Measurements from ENCODE around the gene RNF14.
"Not testable (repeated sequence)": the region's sequence is repeated elsewhere in the genome, so short reads cannot be mapped to it uniquely, and the experiment has no call there.

Gene RNF14, protein sequence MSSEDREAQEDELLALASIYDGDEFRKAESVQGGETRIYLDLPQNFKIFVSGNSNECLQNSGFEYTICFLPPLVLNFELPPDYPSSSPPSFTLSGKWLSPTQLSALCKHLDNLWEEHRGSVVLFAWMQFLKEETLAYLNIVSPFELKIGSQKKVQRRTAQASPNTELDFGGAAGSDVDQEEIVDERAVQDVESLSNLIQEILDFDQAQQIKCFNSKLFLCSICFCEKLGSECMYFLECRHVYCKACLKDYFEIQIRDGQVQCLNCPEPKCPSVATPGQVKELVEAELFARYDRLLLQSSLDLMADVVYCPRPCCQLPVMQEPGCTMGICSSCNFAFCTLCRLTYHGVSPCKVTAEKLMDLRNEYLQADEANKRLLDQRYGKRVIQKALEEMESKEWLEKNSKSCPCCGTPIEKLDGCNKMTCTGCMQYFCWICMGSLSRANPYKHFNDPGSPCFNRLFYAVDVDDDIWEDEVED

DNA sequence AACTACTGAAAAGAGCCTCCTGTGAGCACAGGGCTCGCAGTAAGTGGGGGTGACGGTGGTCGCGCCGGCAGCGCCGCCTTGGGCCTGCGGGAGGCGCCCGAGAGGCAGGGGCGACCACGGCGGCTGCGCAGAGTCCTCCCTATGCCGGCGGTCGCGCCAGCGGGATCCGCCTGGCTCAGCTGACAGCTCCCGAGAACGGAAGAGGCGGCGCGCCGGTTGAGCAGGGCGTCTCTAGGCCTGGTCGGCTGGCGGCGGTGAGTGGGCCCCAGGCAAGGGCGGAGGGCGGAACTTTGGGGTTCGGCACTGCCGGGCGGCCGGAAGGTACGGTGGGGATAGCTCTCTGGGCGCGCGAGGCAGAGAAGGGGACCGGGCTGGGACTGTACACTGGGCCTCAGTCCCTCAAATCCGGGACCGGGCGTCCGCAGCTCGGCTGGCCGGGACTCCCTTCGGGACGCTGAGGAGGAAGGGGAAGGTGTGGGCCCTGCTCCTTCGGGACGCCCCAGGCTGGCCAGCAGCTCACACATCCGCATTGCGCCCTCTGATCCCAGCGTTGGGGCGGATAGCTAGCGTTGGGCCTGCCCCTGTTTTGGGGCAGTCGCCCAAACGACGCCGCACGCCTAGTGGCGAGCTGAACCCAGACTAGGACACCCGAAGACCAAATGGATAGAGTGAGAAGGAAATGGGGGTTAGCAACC is at the start of gene RNF14:
Gene RNF14, plus strand, starts transcription at position 192 of the 695 bp plus-strand sequence. CDS start 4,484 bp downstream, outside the sequence.
- no peak for DNase-seq

DNA sequence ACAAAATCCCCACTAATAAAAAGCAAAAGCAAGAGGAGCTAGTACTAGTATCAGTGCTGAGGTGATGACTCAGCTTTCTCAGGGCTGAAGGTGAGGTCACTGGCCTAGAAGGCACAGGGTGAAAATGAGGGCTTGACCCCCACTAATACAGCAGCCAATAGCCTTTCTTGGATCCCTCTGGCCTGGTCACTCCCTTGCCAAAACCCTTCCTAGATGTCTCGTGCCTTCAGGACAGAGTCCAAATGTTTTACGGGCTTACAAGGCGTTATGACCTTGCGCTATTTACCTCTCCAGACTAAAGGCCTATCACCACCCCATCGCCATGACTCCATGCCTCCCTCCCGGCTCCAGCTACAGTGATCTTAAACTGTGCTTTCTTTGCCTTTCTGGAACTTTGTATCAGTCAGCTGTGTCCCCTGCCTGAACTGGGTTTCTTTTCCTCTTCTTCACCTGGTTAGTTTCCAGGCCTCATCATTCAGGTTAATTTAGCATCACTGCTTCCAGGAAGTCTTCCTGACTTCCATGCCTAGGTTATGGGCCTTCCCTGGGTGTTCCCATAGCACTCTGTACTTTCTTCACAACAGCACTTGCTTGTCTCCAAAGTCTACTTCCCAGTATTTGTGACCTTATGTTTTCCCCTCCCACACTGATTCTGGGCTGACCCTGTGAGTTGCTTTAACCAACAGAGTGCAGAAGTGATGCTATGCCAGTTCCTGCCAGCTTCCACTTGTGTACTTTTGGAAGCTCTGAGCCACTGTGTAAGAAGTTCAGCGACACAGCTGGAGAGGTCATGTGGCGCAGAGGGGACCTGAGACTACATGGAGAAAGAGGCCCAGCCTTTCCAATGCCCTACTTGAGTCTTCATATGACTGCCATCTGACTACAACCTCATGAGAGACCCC is 49.4 kb upstream of the RNF14 start:
- DNase-seq, result no peak

DNA sequence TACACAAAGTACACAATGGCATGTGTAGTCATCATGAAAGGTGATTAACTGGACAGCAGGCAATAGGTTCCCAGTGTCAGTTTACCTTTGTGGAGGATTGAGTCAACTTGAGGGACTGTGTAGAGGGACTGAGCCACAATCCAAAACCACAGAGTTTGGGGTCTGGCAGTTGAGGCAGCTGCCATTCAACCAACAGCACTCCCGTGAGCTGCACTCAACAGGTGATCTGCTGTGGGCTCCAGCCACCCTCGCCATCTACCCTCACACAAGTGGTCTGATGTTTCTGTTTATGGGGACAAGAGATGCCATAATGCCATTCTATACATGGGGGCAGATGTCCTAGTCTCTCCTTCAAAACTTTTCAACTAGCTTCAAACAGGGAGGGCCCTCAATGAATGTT is 48.1 kb upstream of the RNF14 start:
- no peak for DNase-seq

DNA sequence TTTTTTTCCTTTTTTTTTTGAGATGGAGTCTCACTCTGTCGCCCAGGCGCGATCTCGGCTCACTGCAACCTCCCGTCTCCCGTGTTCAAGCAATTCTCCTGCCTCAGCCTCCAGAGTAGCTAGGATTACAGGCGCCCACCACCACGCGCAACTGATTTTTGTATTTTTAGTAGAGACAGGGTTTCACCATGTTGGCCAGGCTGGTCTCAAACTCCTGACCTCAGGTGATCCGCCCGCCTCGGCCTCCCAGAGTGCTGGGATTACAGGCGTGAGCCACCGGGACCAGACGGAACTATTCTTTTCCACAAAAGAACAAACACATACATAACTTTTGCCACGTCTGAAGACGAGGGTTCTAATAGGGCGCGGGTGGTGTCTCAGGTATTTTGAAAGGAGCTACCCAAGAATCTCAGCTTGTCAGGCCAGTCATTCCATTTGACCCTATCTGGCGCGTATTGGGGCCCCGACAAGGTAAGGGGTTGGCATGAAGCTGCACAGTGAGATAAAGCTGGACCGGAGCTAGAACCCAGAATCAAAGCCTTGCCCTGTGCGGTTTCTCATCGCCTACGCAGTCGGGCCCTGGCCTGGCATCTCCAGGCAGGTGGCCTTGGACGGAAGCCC is 46.0 kb upstream of the RNF14 start:
- DNase-seq, result not testable (repeated sequence)

DNA sequence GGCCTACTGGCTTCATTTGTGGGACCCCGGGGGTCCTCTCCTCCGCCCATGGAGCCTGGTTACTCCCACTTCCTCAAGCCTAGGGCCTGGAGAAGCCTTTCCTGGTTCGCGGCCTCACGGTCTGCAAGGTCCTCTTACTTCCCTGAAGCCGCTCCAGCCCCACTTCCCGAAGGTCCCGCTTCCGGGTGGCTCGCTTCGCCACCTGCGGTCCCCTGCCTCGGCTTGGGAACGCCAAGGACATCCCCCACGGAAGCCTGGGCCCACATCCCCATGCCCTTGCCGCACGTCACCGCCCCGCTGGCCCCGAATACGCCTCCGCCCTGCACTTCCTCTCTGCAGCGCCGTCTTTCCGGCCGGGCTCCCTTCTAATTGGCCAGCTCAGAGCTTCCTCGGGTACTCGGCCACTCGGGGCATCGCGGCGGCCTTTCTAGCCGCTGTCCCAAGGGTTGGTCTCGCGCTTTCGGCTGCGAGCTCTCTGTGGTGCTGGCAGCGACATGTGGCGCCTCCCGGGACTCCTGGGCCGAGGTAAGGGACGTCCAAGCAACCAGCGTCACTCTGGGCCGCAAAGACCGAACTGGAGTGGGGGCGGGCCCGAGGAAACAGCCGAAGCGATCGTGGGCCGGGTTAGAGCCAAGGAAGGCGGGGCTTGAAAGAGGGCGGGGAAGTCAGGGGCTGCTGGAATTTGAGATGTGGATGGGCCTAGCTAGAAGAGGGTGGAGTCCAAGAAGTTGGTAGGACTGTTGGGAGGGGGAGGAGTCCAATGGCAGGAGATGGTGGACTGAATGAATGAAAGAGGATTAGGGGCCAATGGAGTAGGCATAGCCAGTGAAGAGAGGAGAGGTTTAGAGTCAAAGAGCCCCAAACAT is 45.2 kb upstream of the RNF14 start, which contains the start of gene DELE1:
Gene DELE1, plus strand, starts transcription at position 424 of the 866 bp plus-strand sequence. Its CDS starts 71 bp downstream, at position 495.
- DNase-seq, result peak; percentile 36

DNA sequence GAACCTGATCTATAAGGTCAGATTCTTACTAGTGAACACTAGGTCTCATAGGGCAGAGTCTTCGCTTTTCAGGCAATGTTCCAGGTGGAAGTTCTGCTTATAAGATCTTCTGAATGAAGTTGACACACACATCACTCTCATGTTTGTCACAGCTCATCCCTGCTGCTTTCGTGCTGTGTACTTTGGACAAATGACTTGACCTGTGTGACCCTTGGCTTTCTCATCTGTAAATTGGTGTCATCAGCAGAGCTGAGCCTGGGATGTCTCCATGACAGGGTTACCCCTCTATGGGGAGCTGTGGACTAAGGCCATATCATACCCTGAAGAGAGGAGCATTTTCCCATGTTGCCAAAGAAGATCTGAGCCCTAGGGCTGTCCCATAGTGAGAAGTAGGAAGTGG is 42.5 kb upstream of the RNF14 start:
- DNase-seq, result no peak

DNA sequence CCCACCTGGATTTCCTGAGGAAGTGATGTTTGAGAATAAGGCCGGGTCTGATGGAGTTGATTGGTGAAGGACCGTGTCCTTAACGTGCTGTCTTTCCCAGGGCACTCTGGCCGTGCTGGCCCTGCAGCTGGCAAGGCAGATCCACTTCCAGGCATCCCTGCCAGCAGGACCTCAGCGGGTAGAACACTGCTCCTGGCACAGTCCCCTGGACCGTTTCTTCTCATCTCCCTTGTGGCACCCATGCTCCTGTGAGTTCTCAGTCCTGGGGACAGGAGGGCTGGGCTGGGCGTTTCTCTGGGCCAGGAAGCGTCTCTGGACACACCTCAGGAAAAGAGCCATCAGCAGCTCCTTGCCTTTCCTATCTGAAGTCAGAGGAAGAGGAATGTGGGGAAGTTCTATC is 40.9 kb upstream of the RNF14 start:
- DNase-seq, result no peak

DNA sequence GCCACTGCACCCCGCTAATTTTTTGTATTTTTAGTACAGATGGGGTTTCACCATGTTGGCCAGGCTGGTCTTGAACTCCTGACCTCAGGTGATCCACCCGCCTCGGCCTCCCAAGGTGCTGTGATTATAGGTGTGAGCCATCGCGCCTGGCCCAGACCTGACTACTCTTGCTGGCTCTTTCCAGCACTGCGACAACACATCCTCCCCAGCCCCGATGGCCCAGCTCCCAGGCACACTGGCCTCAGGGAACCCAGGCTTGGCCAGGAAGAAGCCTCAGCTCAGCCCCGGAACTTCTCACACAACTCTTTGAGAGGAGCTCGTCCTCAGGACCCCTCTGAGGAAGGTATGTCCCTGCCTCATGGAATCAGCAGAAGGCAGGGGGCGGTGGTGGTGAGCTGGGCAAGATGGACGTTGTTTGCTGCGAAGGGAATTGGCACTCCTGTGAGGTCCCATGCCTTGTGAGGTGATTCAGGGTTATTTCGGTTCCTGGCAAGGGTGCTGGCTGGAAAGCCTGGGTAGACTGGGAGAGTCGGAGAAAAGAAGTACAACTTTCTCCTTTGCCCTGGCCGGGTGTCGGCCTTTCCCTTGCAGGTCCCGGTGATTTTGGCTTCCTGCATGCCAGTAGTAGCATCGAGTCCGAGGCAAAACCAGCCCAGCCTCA is 39.4 kb upstream of the RNF14 start:
- DNase-seq, result no peak

DNA sequence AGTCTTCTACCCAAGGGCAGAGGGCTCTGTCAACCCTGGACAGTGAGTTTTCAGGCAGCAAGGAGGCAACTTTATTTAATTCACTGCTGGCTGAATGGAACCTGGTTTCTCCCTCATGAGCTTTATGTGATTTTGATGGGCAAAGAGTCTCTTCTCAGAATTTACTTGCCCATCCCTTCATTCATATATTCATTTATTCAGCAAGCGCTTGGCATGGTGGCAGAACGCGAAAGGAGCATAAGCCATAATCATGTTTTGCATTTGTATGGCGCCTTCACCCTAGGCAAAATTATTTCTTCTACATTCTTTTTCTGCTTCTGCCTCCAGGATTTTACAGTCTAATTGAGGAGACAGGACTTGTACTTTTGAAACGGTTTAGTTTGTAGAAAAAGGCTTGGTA is 37.2 kb upstream of the RNF14 start:
- DNase-seq, result no peak

DNA sequence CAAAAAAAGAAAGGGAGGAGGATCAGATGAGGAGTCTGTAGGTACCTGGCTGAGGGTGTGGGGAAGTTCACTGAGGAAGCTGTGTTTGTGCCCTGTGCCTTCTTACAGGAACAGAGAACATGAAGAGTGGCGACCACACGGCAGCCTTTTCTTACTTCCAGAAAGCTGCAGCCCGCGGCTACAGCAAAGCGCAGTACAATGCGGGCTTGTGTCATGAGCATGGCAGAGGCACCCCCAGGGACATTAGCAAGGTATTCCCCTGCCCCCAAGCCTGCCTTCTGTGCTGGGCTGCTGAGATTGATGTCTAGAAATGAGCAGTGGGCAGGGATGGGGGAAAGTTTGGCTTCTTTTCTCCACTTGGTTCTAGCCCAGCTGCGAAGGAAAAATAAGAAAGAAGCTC is 35.8 kb upstream of the RNF14 start:
- no peak for DNase-seq

DNA sequence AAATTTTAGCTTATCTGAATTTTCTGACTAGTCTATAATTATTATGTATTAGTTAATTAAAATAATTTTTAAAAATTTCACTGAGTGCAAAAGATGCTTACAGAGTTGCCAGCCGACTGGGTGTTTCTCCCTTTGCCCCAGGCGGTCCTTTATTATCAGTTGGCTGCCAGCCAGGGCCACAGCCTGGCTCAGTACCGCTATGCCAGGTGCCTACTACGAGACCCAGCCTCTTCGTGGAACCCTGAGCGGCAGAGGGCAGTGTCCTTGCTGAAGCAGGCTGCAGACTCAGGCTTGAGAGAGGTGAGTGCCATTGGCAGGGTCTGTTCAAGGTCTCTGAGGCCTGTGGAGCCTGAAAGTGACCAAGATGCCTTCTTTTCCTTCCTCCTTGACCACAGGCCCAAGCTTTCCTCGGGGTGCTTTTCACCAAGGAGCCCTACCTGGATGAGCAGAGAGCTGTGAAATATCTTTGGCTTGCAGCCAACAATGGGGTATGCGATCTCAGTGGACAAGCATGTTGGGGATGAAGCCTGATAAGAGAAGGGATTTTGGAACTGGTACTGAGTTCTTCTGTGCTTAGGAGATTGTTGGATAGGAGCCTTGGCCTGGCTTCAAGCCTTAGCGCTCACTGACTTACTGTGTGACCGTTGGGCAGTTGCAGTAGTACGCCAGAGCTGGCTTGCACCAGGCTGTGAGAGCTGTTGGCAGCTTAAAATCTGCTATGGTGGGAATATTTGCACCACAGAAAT is 34.6 kb upstream of the RNF14 start:
- no peak for DNase-seq

DNA sequence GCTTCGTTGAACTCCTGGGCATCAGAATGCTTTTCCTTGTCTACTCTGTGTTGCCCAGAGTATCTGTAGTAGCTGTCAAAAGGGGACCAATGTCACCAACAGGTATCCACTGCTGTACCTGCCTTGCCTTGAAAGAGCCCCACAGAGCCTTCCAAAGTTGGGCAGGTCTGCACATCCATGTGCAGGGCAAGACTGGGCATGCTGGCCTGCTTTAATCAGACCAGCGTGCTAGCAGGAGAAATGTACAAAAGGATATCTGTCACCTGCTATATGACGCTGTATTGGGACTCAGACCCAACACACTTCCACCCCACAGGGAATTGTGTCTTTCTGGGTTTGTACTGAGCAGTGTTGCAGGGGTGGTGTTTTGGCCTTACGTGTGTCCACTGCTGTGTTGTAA is 33.4 kb upstream of the RNF14 start:
- no peak for DNase-seq

DNA sequence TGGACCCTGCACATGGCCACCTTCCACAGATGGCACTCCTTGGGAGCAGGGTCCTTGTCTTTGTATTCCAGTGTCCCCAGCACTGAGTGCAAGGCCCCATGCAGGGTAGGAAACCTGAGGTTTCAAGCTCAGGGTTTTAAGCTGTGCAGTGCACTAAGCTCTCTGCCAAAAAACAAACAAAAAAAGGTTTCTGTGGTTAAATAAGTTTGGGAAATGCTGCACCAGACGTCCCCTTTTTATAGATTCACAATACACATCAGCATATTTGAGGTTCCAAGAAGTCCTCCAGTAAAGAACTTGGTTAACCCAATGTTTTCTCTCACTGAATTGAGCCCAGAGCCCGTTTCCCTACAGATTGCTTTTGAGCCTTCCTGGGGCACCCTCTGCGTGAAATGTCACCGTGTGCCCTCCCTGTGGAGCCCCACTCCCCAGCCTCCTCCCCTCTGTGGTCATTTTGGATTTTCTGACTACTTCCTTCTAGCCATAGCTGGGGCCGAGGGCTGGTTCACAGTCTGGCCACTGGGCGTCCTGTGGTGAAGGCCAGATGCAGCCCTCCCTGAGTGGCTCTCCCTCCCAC is 28.1 kb upstream of the RNF14 start:
- DNase-seq, result no peak

DNA sequence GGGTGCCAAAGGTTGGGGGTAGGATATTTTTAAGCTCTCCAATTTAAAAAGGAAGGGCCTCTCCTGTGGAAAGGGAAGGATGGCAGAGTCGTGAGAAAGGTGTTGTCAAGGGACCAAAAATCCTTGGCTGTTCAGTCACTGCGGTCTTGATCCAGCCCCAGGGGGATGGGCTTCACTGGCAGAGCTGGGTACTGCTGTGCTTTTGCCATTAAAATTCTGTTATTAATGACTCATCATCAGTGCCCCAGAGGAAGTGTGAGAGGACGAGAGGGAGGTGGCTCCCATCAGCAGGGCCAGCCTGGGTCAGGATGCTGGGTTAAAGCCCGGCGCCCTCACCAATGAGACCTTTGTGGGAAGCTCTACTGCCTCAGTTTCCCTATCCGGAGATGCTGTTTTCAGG is 27.6 kb upstream of the RNF14 start:
- DNase-seq, result no peak

DNA sequence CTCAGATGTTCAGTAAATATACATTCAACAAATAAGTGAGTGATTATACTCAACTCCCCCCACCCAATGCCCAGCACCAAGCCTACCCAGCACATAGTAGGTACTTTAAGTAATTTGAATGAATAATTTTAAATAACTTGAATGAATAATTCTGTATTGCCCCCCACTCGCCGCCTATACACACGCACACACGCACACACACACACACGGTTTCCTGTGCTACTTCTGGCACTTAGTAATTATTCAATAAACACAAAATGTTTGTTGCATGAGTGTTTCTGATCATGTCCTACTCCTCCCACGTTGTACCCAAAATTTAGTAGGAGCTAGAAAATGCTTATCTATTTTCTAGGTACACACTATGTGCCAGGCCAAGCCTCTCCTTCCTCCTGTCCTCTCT is 27.1 kb upstream of the RNF14 start:
- no peak for DNase-seq

DNA sequence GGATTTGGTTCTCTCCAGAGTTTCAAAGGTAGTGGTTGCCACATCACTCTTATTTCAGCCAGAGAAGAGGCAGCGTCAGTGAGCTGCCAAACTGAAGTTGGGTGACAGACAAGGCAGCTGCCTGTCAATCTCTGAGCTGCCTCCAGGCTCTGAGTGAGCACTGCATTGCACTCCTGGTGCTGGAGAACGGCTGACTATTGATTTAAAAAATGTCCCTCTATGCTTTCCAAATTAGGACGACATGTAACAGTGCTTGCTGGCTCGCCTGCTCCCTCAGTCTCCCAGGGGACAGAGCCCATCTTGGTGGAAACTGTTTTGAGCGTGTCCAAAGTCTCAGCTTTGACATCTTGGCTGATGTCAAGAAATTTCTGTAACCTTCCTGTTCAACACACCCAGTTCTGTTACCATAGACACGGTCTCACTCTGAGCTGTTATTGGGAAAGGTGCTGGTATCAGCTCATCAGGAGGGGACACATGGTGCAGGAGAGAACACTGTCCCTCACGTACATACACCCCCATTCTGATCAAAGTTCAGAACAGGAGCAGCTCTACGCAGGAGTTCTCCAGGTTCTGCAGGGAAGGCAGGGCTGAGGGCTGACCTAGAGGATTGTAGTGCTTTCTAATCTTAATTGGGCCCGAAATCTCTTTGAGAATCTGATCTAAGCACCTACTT is 26.6 kb upstream of the RNF14 start:
- no peak for DNase-seq

DNA sequence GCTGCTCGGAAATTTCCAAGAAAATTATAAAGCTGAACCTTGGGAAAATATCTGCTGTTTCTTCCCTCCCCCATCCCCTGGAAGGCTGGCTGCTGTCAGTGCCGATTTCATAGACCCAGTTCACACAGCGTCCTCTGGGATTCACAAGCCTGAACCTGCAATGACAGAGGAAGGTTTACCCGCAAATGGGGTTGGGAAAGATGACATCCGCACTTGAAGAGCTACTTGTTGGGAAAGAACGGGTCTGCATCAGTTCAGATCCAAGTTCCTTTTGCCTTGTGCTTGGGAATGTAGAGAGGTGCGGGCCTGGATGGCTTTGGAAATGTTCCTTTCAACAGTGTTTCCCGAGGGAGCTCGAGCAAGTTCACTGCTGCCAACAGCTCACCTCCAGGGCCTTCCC is 24.8 kb upstream of the RNF14 start:
- no peak for DNase-seq

DNA sequence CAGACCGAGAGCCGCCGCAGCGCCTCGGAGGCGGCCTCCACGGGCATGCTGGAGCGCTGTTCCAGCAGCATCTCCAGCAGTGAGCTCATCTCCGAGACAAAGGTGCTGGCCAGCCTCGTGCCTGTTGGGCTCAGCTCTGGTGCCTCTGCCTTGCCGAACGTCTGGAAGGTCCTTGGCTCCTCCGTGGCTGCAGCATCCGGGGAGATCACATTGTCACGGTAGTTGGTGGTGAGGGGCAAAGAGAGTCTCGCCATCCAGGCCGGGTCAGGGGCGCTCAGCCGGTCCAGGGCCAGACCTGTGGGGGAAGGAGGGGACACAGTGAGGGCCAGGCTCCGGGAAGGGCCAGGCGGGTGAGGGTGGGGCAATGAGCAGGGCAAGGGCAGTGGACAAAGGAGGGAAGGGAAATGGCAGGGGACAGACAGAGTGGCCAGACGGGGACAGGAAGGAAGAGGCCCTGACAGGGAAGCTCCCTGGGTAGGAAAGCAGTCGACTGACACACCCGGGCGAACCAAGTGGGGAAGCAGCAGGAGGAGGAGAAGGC is 23.3 kb upstream of the RNF14 start:
- no peak for DNase-seq

DNA sequence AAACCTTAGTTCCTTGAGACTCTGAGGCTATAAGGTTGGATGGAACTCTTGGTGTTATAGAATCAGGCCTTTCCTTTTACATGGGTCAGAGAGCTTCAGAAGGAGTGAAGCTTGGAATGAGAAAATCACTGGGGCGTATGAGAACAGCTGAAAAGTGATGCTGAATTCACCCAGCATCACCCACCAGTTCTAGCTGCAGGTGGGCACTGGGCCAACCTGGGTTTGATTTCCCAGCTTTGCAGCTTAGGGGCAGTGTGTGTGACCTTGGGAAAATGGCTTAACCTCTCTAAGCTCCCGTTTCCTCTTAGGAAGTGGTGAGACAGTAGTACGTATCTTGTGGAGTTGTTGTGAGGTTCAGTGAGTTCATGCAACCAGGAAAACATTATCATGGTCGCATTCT is 21.6 kb upstream of the RNF14 start:
- no peak for DNase-seq

Data from NCI-H1417 treated with DMSO at 0.1 percent for 48 hours (cell line).